ENCODE measurements around the gene ALOX5AP.

Gene ALOX5AP

GRCh38 chr13:30743319-30744055, 8.1 kb downstream of the ALOX5AP start:
- DNase-seq: no peak
- no peak overlapping the region for H2AFZ ChIP-seq (ENCODE audit: low read depth, low read length)
- no peak overlapping the region for H3K4me3 ChIP-seq (ENCODE audit: low read depth in 1 of 2, low read length in 2 of 2)
- ATAC-seq (ENCODE audit: insufficient read depth, low read depth): no peak
- TF ChIP-seq EZH2 (IDR thresholded peaks at IDR 0.05; ENCODE audit: borderline replicate concordance, low read depth, low read length, severe bottlenecking): no peak
- no peak for TF ChIP-seq CTCF (IDR thresholded peaks at IDR 0.05; ENCODE audit: borderline replicate concordance, extremely low read depth, low read length, poor library complexity, severe bottlenecking)
- H3K27ac ChIP-seq (ENCODE audit: low read length): peak overlapping the region; percentile 56
- no peaks in the 10 kb centered on the region; the same call in 1 of the 2 replicates for H3K36me3 ChIP-seq (ENCODE audit: insufficient read depth, low read length)
- H3K4me2 ChIP-seq (ENCODE audit: insufficient read depth, low read length): no peak overlapping the region
- H3K9ac ChIP-seq (ENCODE audit: low read depth, low read length): no peak overlapping the region
- H3K4me1 ChIP-seq (ENCODE audit: insufficient read depth, low read length): peaks cover 30% of the 10 kb centered on the region
- no peaks in the 10 kb centered on the region for H4K20me1 ChIP-seq (ENCODE audit: insufficient read depth, low read length)
- H3K79me2 ChIP-seq (ENCODE audit: insufficient read depth, low read length): no peaks in the 10 kb centered on the region
- H3K27me3 ChIP-seq (ENCODE audit: insufficient read depth, low read length, poor library complexity): no peaks in the 10 kb centered on the region
- no peaks in the 10 kb centered on the region for H3K9me3 ChIP-seq (ENCODE audit: insufficient read depth, low read length, severe bottlenecking)

- H3K27me3 ChIP-seq (ENCODE audit: insufficient read depth, low read length, poor library complexity): no peaks in the 10 kb centered on the region
- no peak overlapping the region for H2AFZ ChIP-seq (ENCODE audit: low read depth, low read length)
- H3K4me2 ChIP-seq (ENCODE audit: insufficient read depth, low read length): 0 out of 2 replicates have a peak overlapping the region, but pooled peaks have one; percentile 16
- TF ChIP-seq EZH2 (IDR thresholded peaks at IDR 0.05; ENCODE audit: borderline replicate concordance, low read depth, low read length, severe bottlenecking) (no peak), CTCF (IDR thresholded peaks at IDR 0.05; ENCODE audit: borderline replicate concordance, extremely low read depth, low read length, poor library complexity, severe bottlenecking) (no peak)
- DNase-seq (peak; percentile 83), ATAC-seq (ENCODE audit: insufficient read depth, low read depth) (peak; percentile 96)
- H4K20me1 ChIP-seq (ENCODE audit: insufficient read depth, low read length): no peaks in the 10 kb centered on the region
- H3K9ac ChIP-seq (ENCODE audit: low read depth, low read length): no peak overlapping the region
- H3K9me3 ChIP-seq (ENCODE audit: insufficient read depth, low read length, severe bottlenecking): no peaks in the 10 kb centered on the region
- no peaks in the 10 kb centered on the region for H3K79me2 ChIP-seq (ENCODE audit: insufficient read depth, low read length)
- H3K4me3 ChIP-seq (ENCODE audit: low read depth in 1 of 2, low read length in 2 of 2): no peak overlapping the region
- no peaks in the 10 kb centered on the region; the same call in 1 of the 2 replicates for H3K36me3 ChIP-seq (ENCODE audit: insufficient read depth, low read length)
- H3K4me1 ChIP-seq (ENCODE audit: insufficient read depth, low read length): peaks cover 26% of the 10 kb centered on the region
- H3K27ac ChIP-seq (ENCODE audit: low read length): peak overlapping the region; percentile 56
Observed at GRCh38 chr13:30744056-30744680, 8.8 kb downstream of the ALOX5AP start.

- Histone ChIP-seq H3K9me3 (ENCODE audit: insufficient read depth, low read length, severe bottlenecking) (no peaks in the 10 kb centered on the region), H3K79me2 (ENCODE audit: insufficient read depth, low read length) (no peaks in the 10 kb centered on the region), H3K27ac (ENCODE audit: low read length) (peak overlapping the region; percentile 56), H3K9ac (ENCODE audit: low read depth, low read length) (no peak overlapping the region), H4K20me1 (ENCODE audit: insufficient read depth, low read length) (no peaks in the 10 kb centered on the region), H3K4me2 (ENCODE audit: insufficient read depth, low read length) (no peak overlapping the region), H3K4me1 (ENCODE audit: insufficient read depth, low read length) (peaks cover 26% of the 10 kb centered on the region), H3K27me3 (ENCODE audit: insufficient read depth, low read length, poor library complexity) (no peaks in the 10 kb centered on the region), H3K4me3 (ENCODE audit: low read depth in 1 of 2, low read length in 2 of 2) (no peak overlapping the region), H2AFZ (ENCODE audit: low read depth, low read length) (no peak overlapping the region), H3K36me3 (ENCODE audit: insufficient read depth, low read length) (no peaks in the 10 kb centered on the region; the same call in 1 of the 2 replicates)
- ATAC-seq (ENCODE audit: insufficient read depth, low read depth): no peak
- no peak for DNase-seq
- TF ChIP-seq EZH2 (IDR thresholded peaks at IDR 0.05; ENCODE audit: borderline replicate concordance, low read depth, low read length, severe bottlenecking) (no peak), CTCF (IDR thresholded peaks at IDR 0.05; ENCODE audit: borderline replicate concordance, extremely low read depth, low read length, poor library complexity, severe bottlenecking) (no peak)
Observed at GRCh38 chr13:30744681-30745077, 9.3 kb downstream of the ALOX5AP start.
